Type B pancreatic cell (in vitro differentiated cells): Measurements from ENCODE around the gene PSD. TPM values are rescaled to one million over a fixed set of nuclear protein-coding genes. Genes with fewer than 3 reads are reported as not detected.

ENCODE experiments used
- DNase-seq: peaks from one replicate; pipeline ENCODE4 v3.0.0; 2021; ENCODE audit warnings: mixed read lengths; ENCODE audit not compliant: unreplicated experiment; ENCODE audit errors: extremely low spot score
- H3K27ac Mint-ChIP-seq: 2 replicates; pipeline ENCODE4 v1.8.0; 2021; ENCODE audit warnings: mild to moderate bottlenecking, mixed read lengths
- H3K27me3 Mint-ChIP-seq: 2 replicates; pipeline ENCODE4 v1.8.0; 2021; ENCODE audit warnings: mixed read lengths
- H3K36me3 Mint-ChIP-seq: 2 replicates; pipeline ENCODE4 v1.8.0; 2021; ENCODE audit warnings: mixed read lengths
- H3K4me1 Mint-ChIP-seq: one replicate; pipeline ENCODE4 v1.8.0; 2021; ENCODE audit warnings: mixed read lengths; ENCODE audit not compliant: unreplicated experiment
- H3K4me3 Mint-ChIP-seq: 2 replicates; pipeline ENCODE4 v1.8.0; 2021; ENCODE audit warnings: mild to moderate bottlenecking, mixed read lengths
- H3K9me3 Mint-ChIP-seq: 2 replicates; pipeline ENCODE4 v1.8.0; 2021; ENCODE audit warnings: mixed read lengths
- total RNA-seq: library from RNA; stranded (reverse); gene quantifications from 2 replicates; pipeline ENCODE4 v1.2.1, GENCODE V29; 2021; ENCODE audit warnings: low replicate concordance
- TF ChIP-seq, protein P1 (sequence below): fragments of 200-600 bp; sonication (generic); conservative IDR thresholded peaks from 2 replicates; pipeline ENCODE4 v1.5.0; 2021; ENCODE audit warnings: antibody characterized with exemption, mild to moderate bottlenecking

PSD gene
- total RNA-seq, 1 donor from 2014 or later: 7.8 TPM

GRCh38 chr10:102401342-102401654, 17.3 kb downstream of the PSD start:
- H3K9me3 Mint-ChIP-seq: no peaks in the 10 kb centered on the region
- no peak for DNase-seq
- peaks cover 6% of the 10 kb centered on the region for H3K4me1 Mint-ChIP-seq
- no peak overlapping the region for H3K27ac Mint-ChIP-seq
- peaks cover 8% of the 10 kb centered on the region for H3K27me3 Mint-ChIP-seq
- H3K36me3 Mint-ChIP-seq: no peaks in the 10 kb centered on the region
- TF ChIP-seq, protein P1, sequence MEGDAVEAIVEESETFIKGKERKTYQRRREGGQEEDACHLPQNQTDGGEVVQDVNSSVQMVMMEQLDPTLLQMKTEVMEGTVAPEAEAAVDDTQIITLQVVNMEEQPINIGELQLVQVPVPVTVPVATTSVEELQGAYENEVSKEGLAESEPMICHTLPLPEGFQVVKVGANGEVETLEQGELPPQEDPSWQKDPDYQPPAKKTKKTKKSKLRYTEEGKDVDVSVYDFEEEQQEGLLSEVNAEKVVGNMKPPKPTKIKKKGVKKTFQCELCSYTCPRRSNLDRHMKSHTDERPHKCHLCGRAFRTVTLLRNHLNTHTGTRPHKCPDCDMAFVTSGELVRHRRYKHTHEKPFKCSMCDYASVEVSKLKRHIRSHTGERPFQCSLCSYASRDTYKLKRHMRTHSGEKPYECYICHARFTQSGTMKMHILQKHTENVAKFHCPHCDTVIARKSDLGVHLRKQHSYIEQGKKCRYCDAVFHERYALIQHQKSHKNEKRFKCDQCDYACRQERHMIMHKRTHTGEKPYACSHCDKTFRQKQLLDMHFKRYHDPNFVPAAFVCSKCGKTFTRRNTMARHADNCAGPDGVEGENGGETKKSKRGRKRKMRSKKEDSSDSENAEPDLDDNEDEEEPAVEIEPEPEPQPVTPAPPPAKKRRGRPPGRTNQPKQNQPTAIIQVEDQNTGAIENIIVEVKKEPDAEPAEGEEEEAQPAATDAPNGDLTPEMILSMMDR: no peak
- H3K4me3 Mint-ChIP-seq: peak overlapping the region; percentile 28

DNA sequence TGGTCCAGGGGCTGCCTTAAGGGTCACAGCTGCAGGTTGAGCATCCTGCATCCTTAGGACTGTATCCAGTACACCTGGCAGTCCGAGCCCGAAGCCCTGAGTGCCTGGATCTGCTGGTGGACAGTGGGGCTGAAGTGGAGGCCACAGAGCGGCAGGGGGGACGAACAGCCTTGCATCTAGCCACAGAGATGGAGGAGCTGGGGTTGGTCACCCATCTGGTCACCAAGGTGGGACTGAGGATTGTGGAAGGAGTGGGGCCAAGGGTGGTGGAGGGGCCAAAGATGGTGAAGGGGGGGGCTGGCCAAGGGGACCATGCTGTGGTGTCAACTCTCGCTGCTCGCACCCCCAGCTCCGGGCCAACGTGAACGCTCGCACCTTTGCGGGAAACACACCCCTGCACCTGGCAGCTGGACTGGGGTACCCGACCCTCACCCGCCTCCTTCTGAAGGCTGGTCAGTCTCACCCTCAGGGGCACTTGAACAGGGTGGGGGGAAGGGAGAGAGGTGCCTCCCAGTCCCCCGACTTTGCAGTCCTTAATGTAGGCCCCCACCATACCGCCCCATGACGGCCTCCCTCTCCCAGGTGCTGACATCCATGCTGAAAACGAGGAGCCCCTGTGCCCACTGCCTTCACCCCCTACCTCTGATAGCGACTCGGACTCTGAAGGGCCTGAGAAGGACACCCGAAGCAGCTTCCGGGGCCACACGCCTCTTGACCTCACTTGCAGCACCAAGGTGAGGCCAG, 17.8 kb downstream of the PSD start:
- DNase-seq: no peak
- no peaks in the 10 kb centered on the region for H3K9me3 Mint-ChIP-seq
- TF ChIP-seq, protein P1: no peak
- peaks cover 3% of the 10 kb centered on the region for H3K27me3 Mint-ChIP-seq
- no peaks in the 10 kb centered on the region for H3K36me3 Mint-ChIP-seq
- H3K4me3 Mint-ChIP-seq: no peak overlapping the region
- no peak overlapping the region for H3K27ac Mint-ChIP-seq
- peaks cover 9% of the 10 kb centered on the region for H3K4me1 Mint-ChIP-seq

- H3K9me3 Mint-ChIP-seq: no peaks in the 10 kb centered on the region
- H3K27ac Mint-ChIP-seq: no peak overlapping the region
These were observed 18.5 kb downstream of the PSD start for GRCh38 chr10:102400076-102400475.

GRCh38 chr10:102399217-102400021, 19.2 kb downstream of the PSD start:
- peak; percentile 94 for DNase-seq
- Mint-ChIP-seq H3K27ac (peak overlapping the region; percentile 56), H3K4me3 (peak overlapping the region; percentile 79), H3K9me3 (no peaks in the 10 kb centered on the region), H3K27me3 (no peaks in the 10 kb centered on the region), H3K4me1 (peaks cover 9% of the 10 kb centered on the region), H3K36me3 (no peaks in the 10 kb centered on the region)
- TF ChIP-seq, protein P1: peak; percentile 99

More at GRCh38 chr10:102400076-102400475, 18.5 kb downstream of the PSD start:
- Mint-ChIP-seq H3K4me3 (peak overlapping the region; percentile 79), H3K27me3 (no peaks in the 10 kb centered on the region), H3K4me1 (peaks cover 9% of the 10 kb centered on the region), H3K36me3 (no peaks in the 10 kb centered on the region)
- peak; percentile 66 for DNase-seq
- TF ChIP-seq, protein P1: no peak

DNA sequence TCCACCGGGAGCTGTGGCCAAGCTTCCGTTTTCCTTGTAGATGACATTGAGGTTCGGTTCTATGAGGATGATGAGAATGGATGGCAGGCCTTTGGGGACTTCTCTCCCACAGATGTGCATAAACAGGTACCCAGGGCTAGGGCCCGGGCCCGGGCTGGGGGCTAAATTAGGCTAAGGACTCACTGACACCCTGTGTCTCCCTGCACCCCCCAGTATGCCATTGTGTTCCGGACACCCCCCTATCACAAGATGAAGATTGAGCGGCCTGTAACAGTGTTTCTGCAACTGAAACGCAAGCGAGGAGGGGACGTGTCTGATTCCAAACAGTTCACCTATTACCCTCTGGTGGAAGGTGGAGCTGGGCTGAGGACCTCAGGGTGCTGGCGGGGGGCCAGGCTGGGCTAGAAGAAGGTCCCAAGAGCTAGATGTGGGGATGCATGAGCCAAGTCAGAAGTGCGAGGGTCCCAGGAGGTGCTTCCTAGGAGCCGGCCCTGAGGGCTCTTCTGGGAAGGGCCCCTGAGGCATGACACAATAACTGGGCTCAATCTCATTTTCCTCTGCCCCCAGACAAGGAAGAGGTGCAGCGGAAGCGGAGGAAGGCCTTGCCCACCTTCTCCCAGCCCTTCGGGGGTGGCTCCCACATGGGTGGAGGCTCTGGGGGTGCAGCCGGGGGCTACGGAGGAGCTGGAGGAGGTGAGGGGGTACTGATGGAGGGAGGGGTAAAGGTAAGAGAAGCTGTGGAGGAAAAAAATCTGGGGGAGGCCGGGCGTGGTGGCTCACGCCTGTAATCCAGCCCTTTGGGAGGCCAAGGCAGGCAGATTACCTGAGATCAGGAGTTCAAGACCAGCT, 20.2 kb downstream of the PSD start:
- peak overlapping the region; percentile 56 for H3K27ac Mint-ChIP-seq
- TF ChIP-seq, protein P1: no peak
- DNase-seq: no peak
- H3K36me3 Mint-ChIP-seq: no peaks in the 10 kb centered on the region
- peaks cover 13% of the 10 kb centered on the region for H3K4me1 Mint-ChIP-seq
- H3K4me3 Mint-ChIP-seq: peak overlapping the region; percentile 76
- H3K27me3 Mint-ChIP-seq: peaks cover 3% of the 10 kb centered on the region
- H3K9me3 Mint-ChIP-seq: no peaks in the 10 kb centered on the region
